Activated CD8-positive, alpha-beta T cell treated with anti-CD3 and anti-CD28 coated beads for 36 hours (primary cell): ENCODE data around the gene BNC2. TPM values are rescaled to one million over a fixed set of nuclear protein-coding genes. Genes with fewer than 3 reads are reported as not detected.

Experiments used
- ATAC-seq: fragments of 200-7000 bp; cut with Tn5 transposase; one replicate; pipeline ENCODE4 v1.10.0; 2021; ENCODE audit warnings: mild to moderate bottlenecking, moderate library complexity
- CTCF ChIA-PET: fragments of 350-600 bp; sonication (Branson Sonifier 250); formaldehyde crosslinking; loops from one replicate; lab custom pipeline; 2021; ENCODE audit warnings: antibody characterized with exemption; lab: Charles Lee
- POLR2A ChIA-PET: fragments of 350-600 bp; sonication (Branson Sonifier 250); formaldehyde crosslinking; loops from one replicate; lab custom pipeline; 2021; ENCODE audit warnings: antibody characterized with exemption; lab: Charles Lee
- DNase-seq: peaks from one replicate; pipeline ENCODE4 v3.0.0-alpha.2; 2020
- H3K27ac Mint-ChIP-seq: one replicate; pipeline ENCODE4 v1.8.0; 2021; ENCODE audit warnings: mild to moderate bottlenecking, mixed read lengths
- H3K27me3 Mint-ChIP-seq: one replicate; pipeline ENCODE4 v1.8.0; 2021; ENCODE audit warnings: mixed read lengths
- H3K36me3 Mint-ChIP-seq: one replicate; pipeline ENCODE4 v1.8.0; 2021; ENCODE audit warnings: low read depth, mixed read lengths
- H3K4me1 Mint-ChIP-seq: one replicate; pipeline ENCODE4 v1.8.0; 2021; ENCODE audit warnings: low read depth, mixed read lengths
- H3K4me3 Mint-ChIP-seq: one replicate; pipeline ENCODE4 v1.8.0; 2021; ENCODE audit warnings: mild to moderate bottlenecking, moderate library complexity, mixed read lengths
- H3K9me3 Mint-ChIP-seq: one replicate; pipeline ENCODE4 v1.8.0; 2021; ENCODE audit warnings: mixed read lengths
- intact Hi-C: fragments of 100-400 bp; cut with micrococcal nuclease; formaldehyde crosslinking; loops from one replicate; pipeline ENCODE4 v1.10.0; 2022
- total RNA-seq, 2 experiments: library from RNA; stranded (reverse); gene quantifications; one replicate each; pipeline ENCODE4 v1.2.3, GENCODE V29; 2021
- TF ChIP-seq, protein P1 (sequence below): fragments of 200-600 bp; IDR thresholded peaks from one replicate; pipeline ENCODE4 v1.8.0; 2022; ENCODE audit warnings: antibody characterized with exemption, mild to moderate bottlenecking

BNC2 gene
- total RNA-seq, 2 experiments from 2014 or later: not detected

DNA sequence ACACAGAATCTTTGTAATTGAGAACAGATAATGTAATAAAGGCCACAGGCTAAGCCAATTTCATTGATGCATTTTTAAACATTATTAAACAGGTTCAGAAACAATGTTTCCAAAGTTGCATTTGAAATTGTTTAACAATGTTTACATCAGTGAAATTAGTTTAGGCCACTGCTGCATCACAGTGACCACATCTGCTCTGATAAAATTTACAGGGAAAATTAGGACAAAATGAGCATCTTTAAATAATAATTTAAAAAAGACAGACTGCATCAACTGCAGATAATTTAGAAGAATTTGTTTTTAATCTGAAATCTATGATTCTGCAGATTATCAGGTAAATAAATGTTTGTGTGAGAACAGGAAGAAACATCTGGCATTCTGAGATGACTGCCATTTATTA is 420.4 kb downstream of the BNC2 start:
- ChIA-PET POLR2A (no interaction called here), CTCF (no interaction called here)
- no peak for DNase-seq
- Mint-ChIP-seq H3K27ac (no peak overlapping the region), H3K4me1 (no peaks in the 10 kb centered on the region), H3K36me3 (no peaks in the 10 kb centered on the region), H3K27me3 (no peaks in the 10 kb centered on the region), H3K4me3 (no peak overlapping the region), H3K9me3 (no peaks in the 10 kb centered on the region)
- intact Hi-C loops: no loop called here
- ATAC-seq: no peak
- TF ChIP-seq, protein P1, sequence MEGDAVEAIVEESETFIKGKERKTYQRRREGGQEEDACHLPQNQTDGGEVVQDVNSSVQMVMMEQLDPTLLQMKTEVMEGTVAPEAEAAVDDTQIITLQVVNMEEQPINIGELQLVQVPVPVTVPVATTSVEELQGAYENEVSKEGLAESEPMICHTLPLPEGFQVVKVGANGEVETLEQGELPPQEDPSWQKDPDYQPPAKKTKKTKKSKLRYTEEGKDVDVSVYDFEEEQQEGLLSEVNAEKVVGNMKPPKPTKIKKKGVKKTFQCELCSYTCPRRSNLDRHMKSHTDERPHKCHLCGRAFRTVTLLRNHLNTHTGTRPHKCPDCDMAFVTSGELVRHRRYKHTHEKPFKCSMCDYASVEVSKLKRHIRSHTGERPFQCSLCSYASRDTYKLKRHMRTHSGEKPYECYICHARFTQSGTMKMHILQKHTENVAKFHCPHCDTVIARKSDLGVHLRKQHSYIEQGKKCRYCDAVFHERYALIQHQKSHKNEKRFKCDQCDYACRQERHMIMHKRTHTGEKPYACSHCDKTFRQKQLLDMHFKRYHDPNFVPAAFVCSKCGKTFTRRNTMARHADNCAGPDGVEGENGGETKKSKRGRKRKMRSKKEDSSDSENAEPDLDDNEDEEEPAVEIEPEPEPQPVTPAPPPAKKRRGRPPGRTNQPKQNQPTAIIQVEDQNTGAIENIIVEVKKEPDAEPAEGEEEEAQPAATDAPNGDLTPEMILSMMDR: no peak

DNA sequence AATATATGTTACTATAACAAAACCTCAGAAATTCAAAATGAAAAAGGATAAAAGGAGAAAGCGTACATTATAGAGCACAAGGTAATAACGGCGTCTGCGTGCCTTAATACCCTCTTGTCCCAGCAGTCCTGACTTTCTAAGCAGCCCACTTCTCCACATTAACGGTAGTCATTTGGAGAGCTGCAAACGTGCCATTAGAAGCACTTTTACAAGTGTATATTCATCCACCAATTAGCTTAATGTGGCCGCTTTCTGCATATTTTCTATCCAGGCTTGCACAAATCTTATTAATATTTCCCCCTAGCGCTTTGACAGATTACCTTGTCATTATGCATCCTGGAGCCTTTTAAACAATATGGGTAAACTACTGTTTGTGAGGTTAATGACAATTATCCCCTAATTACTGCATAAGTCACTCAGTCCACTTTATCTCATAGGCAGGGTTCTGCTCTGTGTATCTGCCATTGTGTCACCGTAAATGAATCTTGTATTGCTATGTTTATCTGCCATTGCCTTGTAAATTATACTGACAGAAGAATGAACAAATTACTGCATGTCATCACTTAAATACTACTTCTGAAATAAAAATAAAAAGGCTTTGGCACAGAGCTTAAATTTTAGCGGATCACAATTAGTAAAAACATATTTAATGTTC is 421.3 kb downstream of the BNC2 start:
- TF ChIP-seq, protein P1: no peak
- no peak overlapping the region for H3K27ac Mint-ChIP-seq
- intact Hi-C loops: no loop called here
- POLR2A ChIA-PET: no interaction called here
- no peaks in the 10 kb centered on the region for H3K9me3 Mint-ChIP-seq
- ATAC-seq (no peak), DNase-seq (no peak)
- no peaks in the 10 kb centered on the region for H3K27me3 Mint-ChIP-seq
- CTCF ChIA-PET: no interaction called here
- H3K36me3 Mint-ChIP-seq: no peaks in the 10 kb centered on the region
- no peaks in the 10 kb centered on the region for H3K4me1 Mint-ChIP-seq
- H3K4me3 Mint-ChIP-seq: no peak overlapping the region

DNA sequence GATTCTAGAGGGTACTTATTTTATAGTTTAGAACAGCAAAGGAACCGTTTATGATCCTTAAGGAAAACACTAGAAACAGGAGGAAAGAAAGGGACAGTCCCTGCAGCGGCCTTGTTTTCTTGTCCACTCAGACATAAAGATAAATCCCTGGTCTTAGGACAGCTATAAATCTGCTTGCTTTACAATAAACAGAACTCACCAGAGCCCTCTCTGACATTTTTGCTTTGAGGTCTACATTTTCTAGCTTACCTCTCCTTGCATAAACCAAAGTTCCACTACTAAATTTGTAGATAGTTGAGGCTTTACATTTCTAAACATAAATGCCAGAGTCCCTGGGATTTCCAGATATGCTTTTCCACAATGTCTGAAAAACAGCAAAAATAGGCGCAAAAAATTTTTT is 422.5 kb downstream of the BNC2 start:
- no peak for ATAC-seq
- TF ChIP-seq, protein P1: no peak
- Mint-ChIP-seq H3K36me3 (no peaks in the 10 kb centered on the region), H3K4me1 (no peaks in the 10 kb centered on the region), H3K27ac (no peak overlapping the region), H3K27me3 (no peaks in the 10 kb centered on the region), H3K9me3 (no peaks in the 10 kb centered on the region), H3K4me3 (no peak overlapping the region)
- DNase-seq: no peak
- CTCF ChIA-PET: no interaction called here
- POLR2A ChIA-PET: no interaction called here
- intact Hi-C loops: no loop called here

DNA sequence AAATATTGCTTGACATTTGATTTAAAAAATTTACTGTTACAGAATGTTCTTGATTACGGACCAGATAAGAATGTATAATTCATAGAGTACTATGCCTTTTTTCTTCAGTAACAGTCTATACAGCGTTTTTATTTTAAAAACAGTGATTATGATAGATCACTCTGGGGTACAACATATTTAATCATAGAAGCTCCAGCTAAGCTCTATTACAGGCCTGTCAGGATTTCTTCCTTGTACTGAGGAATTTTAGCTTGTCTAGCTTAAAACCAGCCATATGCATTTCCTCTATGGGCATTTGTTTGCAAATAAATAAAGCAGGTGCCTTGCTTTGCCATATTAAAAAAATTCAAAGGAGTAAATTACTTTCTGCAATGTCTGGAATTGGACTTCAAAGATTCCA is 423.8 kb downstream of the BNC2 start:
- Mint-ChIP-seq H3K4me1 (no peaks in the 10 kb centered on the region), H3K4me3 (no peak overlapping the region), H3K9me3 (no peaks in the 10 kb centered on the region), H3K27ac (no peak overlapping the region), H3K27me3 (no peaks in the 10 kb centered on the region), H3K36me3 (no peaks in the 10 kb centered on the region)
- POLR2A ChIA-PET: no interaction called here
- CTCF ChIA-PET: interaction anchor here (0.5 kb wide), 1 partner anchor 31 kb away, joined by 4 read pairs; no protein-coding TSS in a partner anchor
- intact Hi-C loops: no loop called here
- DNase-seq: no peak
- ATAC-seq: no peak
- TF ChIP-seq, protein P1: no peak

DNA sequence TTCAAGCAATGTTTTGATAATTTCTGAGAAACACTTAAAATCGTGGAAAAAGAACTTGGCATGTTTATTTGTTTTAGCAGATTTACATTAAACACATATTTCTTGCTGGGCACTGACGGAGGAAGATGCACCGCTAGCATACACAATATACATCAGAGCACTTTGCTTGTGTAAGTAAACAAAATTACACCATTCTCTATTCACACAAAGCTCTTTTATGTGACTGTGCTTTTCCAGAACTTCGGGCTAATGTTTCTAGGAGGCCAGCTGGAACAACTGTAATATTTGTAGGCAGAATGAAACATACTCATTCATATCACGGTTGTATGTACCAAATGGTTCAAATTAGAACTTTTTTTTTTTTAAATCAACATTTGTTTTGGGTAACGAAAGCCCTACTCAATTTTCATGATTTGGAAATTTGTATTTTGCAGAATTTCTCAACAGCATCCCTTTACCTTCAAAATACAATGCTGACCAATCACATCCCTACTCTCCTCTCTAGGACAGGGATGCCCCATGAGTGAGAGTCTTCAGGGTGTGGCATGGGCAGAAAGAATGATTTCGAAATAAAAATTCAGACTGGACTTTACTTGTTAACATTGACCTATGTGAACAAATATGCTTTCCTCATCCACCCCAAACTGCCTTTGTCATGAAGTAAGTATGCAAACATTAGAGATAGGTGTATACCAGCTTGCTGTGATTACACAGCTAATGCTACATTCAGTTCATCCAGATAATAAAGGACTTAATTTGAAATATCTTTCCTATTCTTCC is 425.1 kb downstream of the BNC2 start:
- CTCF ChIA-PET: no interaction called here
- ATAC-seq (no peak), DNase-seq (no peak)
- H3K36me3 Mint-ChIP-seq: no peaks in the 10 kb centered on the region
- no peaks in the 10 kb centered on the region for H3K4me1 Mint-ChIP-seq
- TF ChIP-seq, protein P1: no peak
- H3K27me3 Mint-ChIP-seq: no peaks in the 10 kb centered on the region
- no peaks in the 10 kb centered on the region for H3K9me3 Mint-ChIP-seq
- no peak overlapping the region for H3K4me3 Mint-ChIP-seq
- intact Hi-C loops: no loop called here
- no peak overlapping the region for H3K27ac Mint-ChIP-seq
- POLR2A ChIA-PET: no interaction called here
